KBM-7 (cell line): ENCODE data around the gene KCNIP4.

Experiments
- DNase-seq: peaks from one replicate; pipeline ENCODE4 v3.0.0-alpha.2; 2015
- in situ Hi-C: fragments of 300-500 bp; cut with MboI; formaldehyde crosslinking; loops from 2 replicates; pipeline ENCODE4 v1.14.3; 2020; ENCODE audit warnings: low sequenced_read_pairs, low pct_unique_long_range_greater_than_20kb, mixed read lengths

The KCNIP4 gene

GRCh38 chr4:21097026-21097425, 851.5 kb downstream of the KCNIP4 start:
- in situ Hi-C loops, result no loop called here
- DNase-seq, result no peak

DNA sequence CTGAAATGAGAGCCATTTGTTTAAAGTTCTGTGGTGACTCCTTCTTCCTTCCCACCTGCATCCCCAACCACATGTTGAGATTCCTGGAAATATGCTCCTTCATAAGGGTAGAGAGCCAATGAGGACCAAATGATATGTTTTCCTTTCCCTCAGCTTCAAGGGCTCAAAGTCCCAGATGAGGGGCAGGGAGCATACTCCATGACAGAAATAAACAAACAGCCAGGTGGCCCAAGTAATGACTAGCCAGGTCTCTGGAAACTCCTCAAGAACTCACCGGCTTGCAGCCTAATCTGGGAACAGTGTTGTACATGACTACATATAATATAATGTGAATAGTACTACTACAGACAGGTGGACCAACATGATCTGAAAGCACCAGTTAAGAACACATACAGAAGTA, 856.0 kb downstream of the KCNIP4 start:
- no peak for DNase-seq
- in situ Hi-C loops, result no loop called here

- no peak for DNase-seq
- in situ Hi-C loops, result no loop called here
These were observed 858.4 kb downstream of the KCNIP4 start for GRCh38 chr4:21090094-21090666.

- in situ Hi-C loops, result no loop called here
- DNase-seq, result no peak
These were observed 865.2 kb downstream of the KCNIP4 start for GRCh38 chr4:21083413-21083812.

DNA sequence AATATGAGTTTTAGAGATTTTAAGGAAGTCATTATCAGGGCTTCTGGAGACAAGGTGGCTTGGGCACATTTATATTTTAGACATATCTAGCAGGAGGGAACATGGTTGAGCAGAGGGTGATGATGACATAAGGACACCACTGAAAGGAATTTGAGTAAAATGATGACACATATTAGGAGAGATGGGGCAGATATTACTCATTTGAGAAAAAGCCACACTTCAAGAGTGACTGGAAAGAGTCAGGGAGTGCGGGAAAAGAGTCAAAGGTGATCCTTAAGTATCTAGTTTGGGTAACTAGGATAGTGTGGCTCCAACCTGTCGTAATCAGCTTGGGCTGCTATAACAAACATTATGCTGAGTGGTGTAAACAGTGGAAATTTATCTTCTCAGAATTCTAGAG, 870.6 kb downstream of the KCNIP4 start:
- no peak for DNase-seq
- in situ Hi-C loops, result no loop called here

DNA sequence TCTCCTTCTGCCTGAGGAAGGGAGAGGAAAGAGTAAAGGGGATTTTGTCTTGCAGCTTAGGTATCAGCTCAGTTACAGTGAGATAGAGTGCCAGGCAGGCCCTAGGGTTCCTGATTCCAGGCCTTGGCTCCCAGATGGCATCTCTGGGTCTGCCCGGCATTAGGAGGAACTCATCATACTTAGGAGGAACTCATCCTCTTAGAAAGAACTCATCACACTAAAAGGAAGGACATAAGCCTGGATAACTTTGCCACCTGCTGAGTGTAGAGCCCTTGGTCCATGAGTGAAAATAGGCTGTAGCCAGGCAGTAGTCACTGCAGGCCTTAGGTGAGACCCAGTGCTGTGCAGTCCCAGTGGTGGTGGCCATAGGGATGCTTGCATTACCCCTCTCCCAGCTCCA, 881.2 kb downstream of the KCNIP4 start:
- in situ Hi-C loops, result no loop called here

GRCh38 chr4:21061902-21062301, 886.7 kb downstream of the KCNIP4 start:
- DNase-seq, result no peak
- in situ Hi-C loops, result no loop called here

More for the DNA sequence above, 881.2 kb downstream of the KCNIP4 start:
- DNase-seq, result no peak

DNA sequence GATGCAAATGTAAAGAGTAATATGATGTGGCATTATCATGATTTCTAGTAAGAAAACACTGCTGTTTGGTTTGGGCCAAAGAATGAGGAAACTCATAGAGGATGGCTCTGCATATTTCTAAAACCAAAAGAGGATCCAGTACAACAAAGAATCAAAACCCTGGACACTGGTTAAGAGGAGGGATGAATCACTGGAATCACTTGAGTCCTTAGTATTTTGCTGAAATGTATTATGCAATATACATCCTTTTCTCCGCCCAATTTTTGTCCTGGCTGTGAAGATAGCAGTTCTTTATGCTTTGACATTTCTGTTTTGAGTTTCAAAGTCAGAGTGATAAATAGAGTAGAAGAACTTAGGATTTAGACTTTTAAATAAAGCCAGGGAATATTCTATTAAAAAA, 902.4 kb downstream of the KCNIP4 start:
- no peak for DNase-seq
- in situ Hi-C loops, result no loop called here

DNA sequence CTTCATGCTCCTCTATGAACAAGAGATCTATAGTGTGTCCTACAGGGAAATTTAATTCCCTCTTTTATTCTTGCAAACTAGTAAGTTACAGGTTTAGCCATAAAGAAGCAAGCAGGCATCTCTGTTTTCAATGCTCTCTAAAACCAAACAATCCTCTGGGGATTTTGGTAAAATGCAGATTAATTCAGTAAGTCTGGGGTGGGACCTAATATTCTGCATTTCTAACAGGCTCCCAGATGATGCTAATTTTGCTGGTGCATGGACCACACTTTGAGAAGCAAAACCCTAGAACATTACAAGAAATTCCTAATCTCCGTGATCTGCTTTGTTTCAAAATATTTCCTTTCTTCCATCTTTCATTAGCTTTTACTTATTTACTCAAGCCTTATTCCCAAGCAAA, 903.5 kb downstream of the KCNIP4 start:
- in situ Hi-C loops, result no loop called here
- DNase-seq, result no peak

GRCh38 chr4:21041708-21042107, 906.9 kb downstream of the KCNIP4 start:
- in situ Hi-C loops, result no loop called here
- no peak for DNase-seq

DNA sequence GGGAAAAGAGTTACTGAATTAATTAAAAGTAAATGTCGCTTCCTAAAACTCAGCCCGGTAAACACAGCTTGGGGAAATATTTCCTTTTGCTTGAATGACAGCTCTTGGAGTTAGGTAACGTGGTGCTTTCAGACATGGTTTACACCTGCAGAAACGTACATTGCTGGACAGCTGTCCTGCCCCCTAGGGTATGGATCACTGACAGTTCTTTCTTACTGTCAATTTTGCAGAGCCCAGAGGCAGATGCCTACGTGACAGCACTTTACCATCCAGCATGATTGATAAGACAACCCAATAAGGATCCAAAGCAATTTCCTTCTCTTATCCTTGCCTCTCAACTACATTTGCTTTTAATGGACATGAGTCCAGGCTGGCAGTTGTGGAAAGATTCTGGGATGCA, 913.8 kb downstream of the KCNIP4 start:
- DNase-seq, result no peak
- in situ Hi-C loops, result no loop called here

- no peak for DNase-seq
- in situ Hi-C loops, result no loop called here
These were observed 916.4 kb downstream of the KCNIP4 start for GRCh38 chr4:21032089-21032645.

- no peak for DNase-seq
- in situ Hi-C loops, result no loop called here
These were observed 929.8 kb downstream of the KCNIP4 start for GRCh38 chr4:21018817-21019216.

DNA sequence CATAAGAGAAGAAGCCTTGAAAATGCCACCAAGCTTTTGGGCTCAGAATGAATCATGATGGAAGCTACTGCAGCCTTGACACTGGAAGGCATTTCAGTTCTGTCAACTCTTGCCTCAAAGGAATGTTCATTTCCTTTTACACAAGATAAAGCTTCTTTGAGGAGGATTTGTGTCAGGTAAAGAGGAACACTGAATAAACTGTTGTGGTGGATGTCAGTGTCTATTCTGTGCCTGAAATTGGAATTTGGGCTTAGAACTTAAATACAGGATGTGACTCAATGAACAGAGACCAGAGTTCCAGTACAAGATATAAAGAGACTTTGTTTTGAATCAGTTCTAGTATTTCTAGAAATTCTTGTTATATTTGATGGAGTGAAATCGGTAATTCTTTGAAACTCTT, 935.1 kb downstream of the KCNIP4 start:
- DNase-seq, result no peak
- in situ Hi-C loops, result no loop called here

DNA sequence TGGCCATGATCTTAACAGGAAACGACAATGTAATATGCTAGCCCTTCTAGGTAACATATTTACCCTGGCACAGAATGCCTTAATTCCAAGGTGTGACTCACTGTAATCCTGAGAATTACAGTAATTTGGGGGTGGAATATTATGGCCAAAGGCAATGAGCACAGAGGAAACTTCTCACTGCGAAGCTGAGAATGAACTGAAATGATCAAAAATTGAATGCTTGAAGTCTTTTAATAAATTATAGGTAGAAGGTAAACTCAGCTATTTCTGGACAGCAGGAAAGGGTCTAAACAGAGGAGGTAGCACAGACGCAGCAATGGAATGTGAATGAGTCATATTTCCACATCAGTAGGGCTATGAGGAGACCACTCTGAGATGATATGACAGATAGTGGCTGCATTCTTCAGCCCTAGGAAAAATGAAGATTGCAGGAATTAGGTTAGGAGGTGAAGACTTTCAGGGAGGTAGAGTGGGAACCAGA, 935.7 kb downstream of the KCNIP4 start:
- DNase-seq, result no peak

DNA sequence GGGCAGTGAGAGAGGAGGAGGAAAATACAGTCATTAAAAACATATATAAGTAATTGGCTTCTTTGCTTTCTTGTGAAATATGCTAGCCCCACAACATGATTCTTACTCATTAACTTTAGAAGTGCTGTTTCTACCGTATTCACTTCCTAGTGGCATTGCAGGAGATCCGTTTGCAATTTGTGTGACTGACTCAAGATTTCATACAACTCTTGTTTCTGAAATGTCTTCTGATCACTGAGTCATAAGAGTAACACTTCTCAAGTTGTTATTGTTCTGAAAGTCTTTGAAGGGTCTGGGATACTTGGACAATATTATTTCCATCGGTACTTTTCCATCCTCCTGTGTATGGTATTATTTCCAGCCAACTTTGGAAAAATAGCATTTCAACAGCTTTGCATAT, 937.5 kb downstream of the KCNIP4 start:
- in situ Hi-C loops, result no loop called here
- DNase-seq, result no peak

More for the DNA sequence above, 935.7 kb downstream of the KCNIP4 start:
- in situ Hi-C loops, result no loop called here

GRCh38 chr4:21009956-21010355, 938.6 kb downstream of the KCNIP4 start:
- DNase-seq, result no peak
- in situ Hi-C loops, result no loop called here

- DNase-seq, result no peak
- in situ Hi-C loops, result no loop called here
These were observed 942.9 kb downstream of the KCNIP4 start for GRCh38 chr4:21005647-21006046.

DNA sequence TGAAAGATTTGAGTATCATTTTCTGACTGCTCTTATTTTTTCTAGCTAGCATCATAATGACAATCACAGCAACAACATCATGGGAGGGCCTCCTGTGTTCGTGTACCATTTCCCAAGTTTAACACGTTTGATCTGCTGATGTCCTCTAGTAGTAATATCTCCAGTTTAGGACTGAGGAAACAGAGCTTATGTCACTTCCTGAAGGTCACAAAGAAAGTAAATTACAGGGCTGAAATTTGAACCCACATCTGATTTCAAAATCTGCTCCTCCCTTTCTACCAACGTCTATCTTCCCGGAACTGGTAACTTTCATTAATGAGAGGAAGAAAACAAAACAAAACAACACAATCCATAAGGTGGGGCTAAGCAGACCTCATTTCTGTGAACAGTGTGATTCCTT, 945.6 kb downstream of the KCNIP4 start:
- DNase-seq, result no peak
- in situ Hi-C loops, result no loop called here

GRCh38 chr4:21002286-21002685, 946.3 kb downstream of the KCNIP4 start:
- no peak for DNase-seq
- in situ Hi-C loops, result no loop called here

GRCh38 chr4:21001490-21001889, 947.1 kb downstream of the KCNIP4 start:
- DNase-seq, result no peak

More at GRCh38 chr4:21001490-21001889, 947.1 kb downstream of the KCNIP4 start:
- in situ Hi-C loops, result no loop called here
